Activated CD4-positive, alpha-beta T cell treated with anti-CD3 and anti-CD28 coated beads, Interleukin-2, amount 50 U/mL, for 16 hours (primary cell): ENCODE data around the gene ACADL.

Experiments
- DNase-seq: peaks from one replicate; pipeline ENCODE4 v3.0.0-alpha.2; 2020

Gene ACADL

GRCh38 chr2:210167227-210167626 lies 58.0 kb downstream of the ACADL start:
- DNase-seq: no peak

GRCh38 chr2:210162466-210163124 lies 62.7 kb downstream of the ACADL start:
- DNase-seq: no peak

GRCh38 chr2:210159059-210159458 lies 66.2 kb downstream of the ACADL start:
- DNase-seq: no peak

DNA sequence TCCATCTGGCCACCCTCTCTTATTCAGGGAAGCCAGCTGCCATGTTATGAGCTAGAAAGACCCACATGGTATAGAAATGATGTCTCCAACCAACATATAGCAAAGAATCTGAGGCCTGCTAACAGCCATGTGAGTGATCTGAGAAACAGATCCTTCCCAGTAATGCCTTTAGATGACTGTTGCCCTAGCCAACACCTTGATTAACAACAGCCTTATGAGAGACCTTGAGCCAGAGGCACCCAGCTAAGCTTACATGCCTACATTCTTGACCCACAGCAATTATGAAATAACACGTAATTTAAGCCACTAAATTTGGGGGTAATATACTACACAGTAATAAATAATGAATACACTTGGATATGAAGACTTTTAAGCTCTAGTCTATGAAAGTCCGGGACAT lies 67.0 kb downstream of the ACADL start:
- no peak for DNase-seq

DNA sequence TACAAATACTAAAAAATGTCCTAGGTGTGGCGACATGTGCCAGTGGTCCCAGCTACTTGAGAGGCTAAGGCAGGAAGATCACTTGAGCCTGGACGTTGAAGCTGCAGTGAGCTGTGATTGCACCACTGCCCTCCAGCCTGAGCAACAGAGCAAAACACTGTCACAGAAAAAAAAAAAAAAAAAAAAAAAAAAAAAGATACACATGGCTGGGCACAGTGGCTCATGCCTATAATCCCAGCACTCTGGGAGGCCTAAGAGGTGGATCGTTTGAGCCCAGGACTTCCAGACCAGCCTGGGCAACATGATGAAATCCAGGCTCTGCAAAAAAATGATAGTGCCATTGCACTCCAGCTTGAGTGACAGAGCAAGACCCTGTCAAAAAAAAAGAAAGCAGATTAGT lies 67.7 kb downstream of the ACADL start:
- DNase-seq: no peak

- no peak for DNase-seq
Observed at GRCh38 chr2:210147614-210148013, 77.6 kb downstream of the ACADL start.
